ENCODE data around the gene DNPH1. TPM values are rescaled to one million over a fixed set of nuclear protein-coding genes. Genes with fewer than 3 reads are reported as not detected.

DNPH1 gene
- total and polyA plus RNA-seq, 9 of the 15 experiments (the other 6 are each of a cell fraction or from before 2014, with no cell fraction given), result 7.3 to 300 (median 68.7) TPM

GRCh38 chr6:43199912-43200311, 29.4 kb downstream of the DNPH1 start:
- Histone ChIP-seq H3K27me3 (ENCODE audit: control insufficient read depth in 2 of 2, insufficient read depth in 2 of 2, low read length in 2 of 2) (no peaks in the 10 kb centered on the region), H3K4me3 (no peak overlapping the region), H3K79me2 (ENCODE audit: control insufficient read depth, insufficient read depth, low read length) (no peaks in the 10 kb centered on the region), H4K20me1 (replicated peaks; ENCODE audit: control insufficient read depth, insufficient read depth, low read length) (no peaks in the 10 kb centered on the region; the same call in 1 of the 2 replicates), H3K9me3 (replicated peaks; ENCODE audit: control insufficient read depth, insufficient read depth, low read depth, low read length) (no peaks in the 10 kb centered on the region), H2AFZ (ENCODE audit: low read depth, low read length) (no peak overlapping the region), H3K36me3 (ENCODE audit: control insufficient read depth, insufficient read depth, low read length) (peaks cover 9% of the 10 kb centered on the region; the same call in 1 of the 3 replicates), H3K9ac (ENCODE audit: insufficient read depth in 1 of 2, low read depth in 2 of 2, low read length in 2 of 2) (no peak overlapping the region), H3K27ac (ENCODE audit: extremely low read depth, low read depth, low read length) (no peak overlapping the region), H3K4me2 (ENCODE audit: insufficient read depth, low read length) (no peak overlapping the region), H3K4me1 (replicated peaks in 1 of 2; ENCODE audit: control insufficient read depth in 2 of 2, insufficient read depth in 2 of 2, low read length in 2 of 2) (peaks cover 0 to 3% of the 10 kb centered on the region in 2 experiments; a peak in 2 of 5 replicates), H3K9me1 (ENCODE audit: control insufficient read depth, insufficient read depth, low read length) (no peaks in the 10 kb centered on the region)
- ATAC-seq (no peak), FAIRE-seq (no peak), DNase-seq (ENCODE audit: extremely low read depth in 1 of 4, low spot score in 3 of 4) (no peak)
- 28% methylated on average over 6 of the region's 6 CpGs for WGBS (ENCODE audit: insufficient coverage, low coverage, missing lambda C conversion rate)
- CTCF ChIA-PET (ENCODE audit: low intra/inter-chr PET ratio), result no interaction called here
- POLR2A ChIA-PET, result interaction anchor here (0.6 to 3.8 kb wide), 6 partner anchors 8 to 270 kb away, joined by 3 to 15 read pairs (median 6); no protein-coding TSS in a partner anchor
- intact Hi-C loops (cut with micrococcal nuclease) (no loop called here), in situ Hi-C loops (cut with MboI) (no loop called here)
- BruUV-seq (replicated peaks), result no TSS peak
- no peak for TF ChIP-seq STAT5B (CRISPR knock-in tag; IDR thresholded peaks at IDR 0.05)
- no peak for TF ChIP-seq POLR2H (tag; IDR thresholded peaks at IDR 0.05; ENCODE audit: low read depth)
- no peak for TF ChIP-seq HDAC8 (tag; IDR thresholded peaks at IDR 0.05)
- TF ChIP-seq ZFPM2 (CRISPR knock-in tag; IDR thresholded peaks at IDR 0.05), result no peak
- TF ChIP-seq U2AF2 (optimal IDR thresholded peaks at IDR 0.05; ENCODE audit: low read depth, low read length), result no peak
- TF ChIP-seq SAFB2 (IDR thresholded peaks at IDR 0.05; ENCODE audit: borderline replicate concordance, low read depth, low read length, severe bottlenecking), result no peak
- no peak for TF ChIP-seq YBX1 (IDR thresholded peaks at IDR 0.05)
- TF ChIP-seq NRF1 (conservative IDR thresholded peaks at IDR 0.05 in 1 of 2, IDR thresholded peaks at IDR 0.05 in 1 of 2), result no peak
- TF ChIP-seq MITF (IDR thresholded peaks at IDR 0.05), result no peak
- TF ChIP-seq NCOA1 (IDR thresholded peaks at IDR 0.05; ENCODE audit: low read depth), result no peak
- TF ChIP-seq KDM4B (IDR thresholded peaks at IDR 0.05; ENCODE audit: borderline replicate concordance in 2 of 2, low read depth in 1 of 2), result no peak
- no peak for TF ChIP-seq TSHZ1 (CRISPR knock-in tag; IDR thresholded peaks at IDR 0.05)
- no peak for TF ChIP-seq XRCC4 (IDR thresholded peaks at IDR 0.05; ENCODE audit: extremely low read depth, insufficient read depth, insufficient read length)
